Esophagus muscularis mucosa (tissue), 4 donors: ENCODE measurements around the gene LTB4R2. TPM values are rescaled to one million over a fixed set of nuclear protein-coding genes. Genes with fewer than 3 reads are reported as not detected.

Experiments used
- DNase-seq: peaks from one replicate; pipeline ENCODE4 v3.0.0-alpha.2; 2017; ENCODE audit errors: extremely low spot score
- H3K27ac ChIP-seq, 4 donors: fragments of 200-600 bp; sonication (generic); replicated peaks in 1 of 4; 1 replicate in 3 of 4; 2 replicates in 1 of 4; pipeline ENCODE4 v1.5.1; 2016 to 2019; ENCODE audit warnings: mild to moderate bottlenecking in 1 of 4
- H3K27me3 ChIP-seq, 4 donors: fragments of 200-600 bp; sonication (generic); one replicate each; pipeline versions ENCODE4 v1.5.1 to v1.6.0; 2016 to 2019
- H3K36me3 ChIP-seq, 4 donors: fragments of 200-600 bp; sonication (generic); one replicate each; pipeline ENCODE4 v1.5.1; 2016 to 2019
- H3K4me1 ChIP-seq, 4 donors: fragments of 200-600 bp; sonication (generic); one replicate each; pipeline ENCODE4 v1.5.1; 2016 to 2019
- H3K4me3 ChIP-seq, 4 donors: fragments of 200-600 bp; sonication (generic); 1 replicate in 2 of 4; 2 replicates in 2 of 4; pipeline ENCODE4 v1.5.1; 2016 to 2019; ENCODE audit warnings: mild to moderate bottlenecking in 4 of 4, moderate library complexity in 1 of 4
- H3K9me3 ChIP-seq, 4 donors: fragments of 200-600 bp; sonication (generic); 1 replicate in 3 of 4; 2 replicates in 1 of 4; pipeline ENCODE4 v1.5.1; 2016 to 2019
- EP300 ChIP-seq: sonication (generic); formaldehyde crosslinking; IDR thresholded peaks from one replicate; pipeline ENCODE4 v1.6.1; 2017; ENCODE audit warnings: antibody characterized with exemption
- POLR2A ChIP-seq: fragments of 450-650 bp; IDR thresholded peaks from one replicate; pipeline ENCODE4 v1.6.1; 2017; ENCODE audit warnings: antibody characterized with exemption, moderate library complexity, mild to moderate bottlenecking, low read depth
- POLR2AphosphoS5 ChIP-seq, 2 donors: sonication (generic); formaldehyde crosslinking; IDR thresholded peaks; one replicate each; pipeline ENCODE4 v1.6.1; 2017; ENCODE audit warnings: antibody characterized with exemption in 2 of 2
- WGBS: methylation state at CpG from one replicate; pipeline ENCODE4 v1.1.5; 2018; 5-methylcytosine and 5-hydroxymethylcytosine counted together
- intact Hi-C: fragments of 100-400 bp; cut with DNase I; formaldehyde crosslinking; loops from one replicate; pipeline ENCODE4 v1.15.1; 2023
- total RNA-seq, 4 donors: library from RNA; depleted of rRNA; stranded (reverse); fragments of >200 nt; gene quantifications; one replicate each; pipeline versions ENCODE4 v1.1.0 to v1.2.1, GENCODE V29; 2016
- TF ChIP-seq, protein P1 (sequence below), 3 experiments: fragments of 200-600 bp in 2 of 3; fragments of 450-650 bp in 1 of 3; sonication (generic) in 2 of 3; IDR thresholded peaks; one replicate each; pipeline ENCODE4 v1.5.1; 2017 to 2019; ENCODE audit warnings: antibody characterized with exemption in 3 of 3, mild to moderate bottlenecking in 2 of 3, moderate library complexity in 1 of 3

LTB4R2 gene
- total RNA-seq, 4 donors from 2014 or later: 1.7 to 3.7 (median 2.4) TPM

DNA sequence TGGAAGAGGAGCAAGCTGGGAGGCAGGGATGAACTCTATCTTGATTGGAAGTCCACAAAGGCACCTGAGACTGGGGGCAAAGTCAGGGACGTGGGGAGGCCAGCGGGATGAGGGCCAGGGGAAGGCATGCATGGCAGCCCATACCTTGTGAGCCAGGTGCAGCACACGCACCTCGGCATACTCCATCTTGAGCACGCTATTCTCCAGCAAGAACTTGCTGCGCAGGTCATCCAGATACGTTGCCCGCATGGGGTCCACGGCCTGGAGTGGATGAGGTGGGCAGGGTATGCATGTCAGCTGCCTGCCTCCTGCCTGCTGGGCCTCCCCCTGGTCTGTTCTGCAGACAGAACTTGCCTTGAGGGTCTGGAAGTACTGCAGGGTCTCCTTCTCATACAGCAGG is 42.4 kb upstream of the LTB4R2 start:
- TF ChIP-seq, protein P1, sequence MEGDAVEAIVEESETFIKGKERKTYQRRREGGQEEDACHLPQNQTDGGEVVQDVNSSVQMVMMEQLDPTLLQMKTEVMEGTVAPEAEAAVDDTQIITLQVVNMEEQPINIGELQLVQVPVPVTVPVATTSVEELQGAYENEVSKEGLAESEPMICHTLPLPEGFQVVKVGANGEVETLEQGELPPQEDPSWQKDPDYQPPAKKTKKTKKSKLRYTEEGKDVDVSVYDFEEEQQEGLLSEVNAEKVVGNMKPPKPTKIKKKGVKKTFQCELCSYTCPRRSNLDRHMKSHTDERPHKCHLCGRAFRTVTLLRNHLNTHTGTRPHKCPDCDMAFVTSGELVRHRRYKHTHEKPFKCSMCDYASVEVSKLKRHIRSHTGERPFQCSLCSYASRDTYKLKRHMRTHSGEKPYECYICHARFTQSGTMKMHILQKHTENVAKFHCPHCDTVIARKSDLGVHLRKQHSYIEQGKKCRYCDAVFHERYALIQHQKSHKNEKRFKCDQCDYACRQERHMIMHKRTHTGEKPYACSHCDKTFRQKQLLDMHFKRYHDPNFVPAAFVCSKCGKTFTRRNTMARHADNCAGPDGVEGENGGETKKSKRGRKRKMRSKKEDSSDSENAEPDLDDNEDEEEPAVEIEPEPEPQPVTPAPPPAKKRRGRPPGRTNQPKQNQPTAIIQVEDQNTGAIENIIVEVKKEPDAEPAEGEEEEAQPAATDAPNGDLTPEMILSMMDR (IDR thresholded peaks at IDR 0.05): no peak
- TF ChIP-seq EP300 (no peak), POLR2A (no peak), POLR2AphosphoS5 (IDR thresholded peaks at IDR 0.05) (no peak)
- peaks cover 20 to 61% (median 47%) of the 10 kb centered on the region in 4 donors for H3K36me3 ChIP-seq
- H3K27ac ChIP-seq: no peak overlapping the region
- 94% methylated on average over 9 of the region's 9 CpGs for WGBS
- intact Hi-C loops: no loop called here
- no peaks in the 10 kb centered on the region for H3K27me3 ChIP-seq
- H3K4me3 ChIP-seq: no peak overlapping the region
- no peaks in the 10 kb centered on the region for H3K9me3 ChIP-seq
- H3K4me1 ChIP-seq: peaks cover 6 to 13% (median 12%) of the 10 kb centered on the region in 4 donors
- no peak for DNase-seq

DNA sequence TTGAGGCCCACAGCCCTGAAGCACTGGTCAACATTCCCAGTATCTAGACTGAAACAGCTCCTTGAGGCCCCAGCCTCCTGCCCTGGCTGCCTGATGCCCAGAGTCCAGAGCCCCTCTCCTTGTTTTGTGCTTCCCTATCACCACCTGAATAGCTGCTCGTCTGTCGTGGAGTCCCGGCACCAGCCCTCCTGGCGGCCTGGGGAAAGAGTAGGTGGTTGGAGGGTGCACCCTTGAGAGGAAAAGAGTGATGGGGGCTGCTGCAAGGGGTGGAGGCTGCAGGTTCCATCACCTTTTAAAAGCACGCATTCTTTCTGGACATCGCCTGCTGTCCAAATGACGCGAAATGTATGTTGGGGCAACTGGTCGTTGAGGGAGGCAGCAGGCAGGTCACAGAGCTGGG is 41.7 kb upstream of the LTB4R2 start:
- WGBS: 84% methylated on average over 7 of the region's 9 CpGs
- Histone ChIP-seq H3K4me3 (no peak overlapping the region), H3K4me1 (peaks cover 6 to 13% (median 12%) of the 10 kb centered on the region in 4 donors), H3K9me3 (no peaks in the 10 kb centered on the region), H3K27ac (no peak overlapping the region), H3K27me3 (no peaks in the 10 kb centered on the region), H3K36me3 (peaks cover 20 to 61% (median 47%) of the 10 kb centered on the region in 4 donors)
- intact Hi-C loops: no loop called here
- no peak for TF ChIP-seq EP300
- TF ChIP-seq POLR2AphosphoS5 (IDR thresholded peaks at IDR 0.05): no peak
- TF ChIP-seq POLR2A: no peak
- TF ChIP-seq, protein P1 (IDR thresholded peaks at IDR 0.05): no peak
- DNase-seq: no peak

DNA sequence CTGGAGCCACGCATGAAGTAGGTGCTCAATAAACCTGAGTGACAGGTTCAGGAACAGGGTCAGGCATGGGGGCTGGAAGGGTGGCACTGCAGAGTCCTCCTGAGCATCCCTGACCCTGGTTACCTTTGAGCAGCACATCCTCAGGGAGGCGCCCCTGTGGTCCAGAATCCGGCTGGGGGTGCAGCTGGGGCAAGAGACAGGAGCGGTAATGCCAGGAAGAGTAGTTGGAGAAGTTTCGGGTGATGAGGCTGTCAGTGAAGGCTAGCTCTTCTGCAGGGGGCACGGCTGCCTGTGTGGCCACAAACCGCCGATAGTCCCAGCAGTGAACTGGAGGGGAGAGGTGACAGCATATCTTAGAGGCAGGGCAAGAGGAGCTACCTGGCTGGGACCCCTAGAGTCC is 40.6 kb upstream of the LTB4R2 start:
- intact Hi-C loops: no loop called here

DNA sequence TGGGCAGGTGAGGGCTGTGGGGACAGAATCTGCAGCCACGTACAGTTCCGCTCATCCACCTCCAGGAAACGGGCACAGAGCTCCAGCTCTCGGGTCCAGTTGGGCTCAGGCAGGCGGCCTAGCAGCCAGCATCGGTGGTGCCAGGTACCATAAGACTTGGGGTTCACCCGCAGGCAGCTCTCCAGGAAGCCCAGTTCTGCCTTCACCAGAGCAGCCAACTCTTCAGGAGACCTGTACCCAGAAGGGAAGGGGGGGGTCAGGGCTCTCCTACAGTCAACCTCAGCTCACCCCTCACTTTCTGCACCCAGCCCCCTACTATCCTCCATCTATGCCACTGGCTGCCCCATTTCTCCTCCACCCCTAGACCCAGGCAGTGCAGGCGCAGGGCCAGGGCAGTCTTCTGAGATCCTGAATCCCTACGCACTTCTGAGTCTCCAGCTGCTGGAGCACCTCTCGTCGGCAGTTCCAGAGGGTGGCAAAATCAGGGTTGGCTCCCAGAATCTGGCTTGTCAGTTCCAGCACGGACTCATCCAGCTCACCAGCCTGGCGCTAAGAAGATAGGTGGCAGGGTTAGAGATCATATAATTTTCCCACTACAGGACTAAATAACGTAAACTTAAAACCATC is 39.9 kb upstream of the LTB4R2 start:
- intact Hi-C loops: no loop called here
- Histone ChIP-seq H3K9me3 (no peaks in the 10 kb centered on the region), H3K4me3 (no peak overlapping the region), H3K27ac (no peak overlapping the region), H3K4me1 (peaks cover 10 to 13% (median 12%) of the 10 kb centered on the region in 4 donors), H3K36me3 (peaks cover 20 to 52% (median 41%) of the 10 kb centered on the region in 4 donors), H3K27me3 (no peaks in the 10 kb centered on the region)
- 98% methylated on average over 7 of the region's 14 CpGs for WGBS
- DNase-seq: no peak
- TF ChIP-seq POLR2AphosphoS5 (IDR thresholded peaks at IDR 0.05) (no peak), POLR2A (no peak), EP300 (no peak)
- TF ChIP-seq, protein P1 (IDR thresholded peaks at IDR 0.05): no peak

More for the DNA sequence above, 40.6 kb upstream of the LTB4R2 start:
- TF ChIP-seq POLR2AphosphoS5 (IDR thresholded peaks at IDR 0.05) (no peak), POLR2A (no peak), EP300 (no peak)
- TF ChIP-seq, protein P1 (IDR thresholded peaks at IDR 0.05): no peak
- WGBS: 95% methylated on average over 8 of the region's 8 CpGs
- no peak overlapping the region for H3K4me3 ChIP-seq
- DNase-seq: no peak
- H3K4me1 ChIP-seq: peaks cover 10 to 13% (median 12%) of the 10 kb centered on the region in 4 donors
- H3K9me3 ChIP-seq: no peaks in the 10 kb centered on the region
- H3K27ac ChIP-seq: no peak overlapping the region
- H3K36me3 ChIP-seq: peaks cover 20 to 57% (median 44%) of the 10 kb centered on the region in 4 donors
- H3K27me3 ChIP-seq: no peaks in the 10 kb centered on the region
